Right atrium auricular region (tissue), 2 donors: ENCODE measurements around the gene PRKCH. TPM values are rescaled to one million over a fixed set of nuclear protein-coding genes. Genes with fewer than 3 reads are reported as not detected.

ENCODE experiments used
- DNase-seq: peaks from one replicate; pipeline ENCODE4 v3.0.0-alpha.2; 2019; ENCODE audit warnings: low spot score
- H3K27ac ChIP-seq, 2 donors: fragments of 200-600 bp; sonication (generic); 1 replicate in 1 of 2; 2 replicates in 1 of 2; pipeline ENCODE4 v1.5.1; 2016 to 2019
- H3K27me3 ChIP-seq, 2 donors: fragments of 200-600 bp; sonication (generic); one replicate each; pipeline versions ENCODE4 v1.5.1 to v1.6.0; 2017 to 2019
- H3K36me3 ChIP-seq: fragments of 200-600 bp; sonication (generic); one replicate; pipeline ENCODE4 v1.5.1; 2016
- H3K4me1 ChIP-seq, 2 donors: fragments of 200-600 bp; sonication (generic); one replicate each; pipeline versions ENCODE4 v1.5.1 to v1.6.0; 2017 to 2019
- H3K4me3 ChIP-seq, 2 donors: fragments of 200-600 bp; sonication (generic); 1 replicate in 1 of 2; 2 replicates in 1 of 2; pipeline ENCODE4 v1.5.1; 2017 to 2019; ENCODE audit warnings: mild to moderate bottlenecking in 1 of 2, moderate library complexity in 1 of 2
- H3K9me3 ChIP-seq, 2 donors: fragments of 200-600 bp; sonication (generic); one replicate each; pipeline ENCODE4 v1.5.1; 2019
- CTCF ChIP-seq, 2 donors: fragments of 200-600 bp; sonication (generic); IDR thresholded peaks; one replicate each; pipeline ENCODE4 v1.5.1; 2019; ENCODE audit warnings: antibody characterized with exemption in 2 of 2
- total RNA-seq, 2 donors: library from RNA; depleted of rRNA; stranded (reverse); fragments of >200 nt; gene quantifications; one replicate each; pipeline ENCODE4 v1.1.0, GENCODE V29; 2016

PRKCH gene
- total RNA-seq, 2 donors from 2014 or later: 24.9 to 40.3 TPM

- no peak for DNase-seq
- TF ChIP-seq CTCF (IDR thresholded peaks at IDR 0.05): no peak
- Histone ChIP-seq H3K4me1 (peaks cover 0 to 74% of the 10 kb centered on the region in 2 donors), H3K36me3 (no peaks in the 10 kb centered on the region), H3K27ac (peak overlapping the region; percentile 82 to 83), H3K4me3 (no peak overlapping the region), H3K27me3 (no peaks in the 10 kb centered on the region), H3K9me3 (no peaks in the 10 kb centered on the region)
Measured at GRCh38 chr14:61478971-61479473, 157.6 kb downstream of the PRKCH start.

GRCh38 chr14:61479746-61480502, 158.5 kb downstream of the PRKCH start:
- peaks cover 0 to 65% of the 10 kb centered on the region in 2 donors for H3K4me1 ChIP-seq
- DNase-seq: no peak
- H3K27ac ChIP-seq: peak overlapping the region; percentile 82 to 83
- no peaks in the 10 kb centered on the region for H3K27me3 ChIP-seq
- no peaks in the 10 kb centered on the region for H3K9me3 ChIP-seq
- H3K36me3 ChIP-seq: no peaks in the 10 kb centered on the region
- no peak overlapping the region for H3K4me3 ChIP-seq
- TF ChIP-seq CTCF (IDR thresholded peaks at IDR 0.05): no peak

GRCh38 chr14:61480704-61481285, 159.4 kb downstream of the PRKCH start:
- Histone ChIP-seq H3K4me1 (peaks cover 0 to 58% of the 10 kb centered on the region in 2 donors), H3K4me3 (no peak overlapping the region), H3K27me3 (no peaks in the 10 kb centered on the region), H3K9me3 (no peaks in the 10 kb centered on the region), H3K27ac (peak overlapping the region in 1 of 2 donors; percentile 6), H3K36me3 (no peaks in the 10 kb centered on the region)
- TF ChIP-seq CTCF (IDR thresholded peaks at IDR 0.05): no peak
- DNase-seq: no peak

GRCh38 chr14:61481701-61482100, 160.3 kb downstream of the PRKCH start:
- Histone ChIP-seq H3K36me3 (no peaks in the 10 kb centered on the region), H3K4me1 (peaks cover 0 to 49% of the 10 kb centered on the region in 2 donors), H3K27ac (no peak overlapping the region), H3K4me3 (no peak overlapping the region), H3K9me3 (no peaks in the 10 kb centered on the region), H3K27me3 (no peaks in the 10 kb centered on the region)
- DNase-seq: no peak
- no peak for TF ChIP-seq CTCF (IDR thresholded peaks at IDR 0.05)

- Histone ChIP-seq H3K36me3 (no peaks in the 10 kb centered on the region), H3K27ac (no peak overlapping the region), H3K4me3 (no peak overlapping the region), H3K9me3 (no peaks in the 10 kb centered on the region), H3K4me1 (peaks cover 0 to 45% of the 10 kb centered on the region in 2 donors), H3K27me3 (no peaks in the 10 kb centered on the region)
- no peak for TF ChIP-seq CTCF (IDR thresholded peaks at IDR 0.05)
- no peak for DNase-seq
Measured at GRCh38 chr14:61482348-61483206, 161.2 kb downstream of the PRKCH start.
